VCaP (cell line): ENCODE data around the gene FAM118B.

Experiments used
- H3K27ac ChIP-seq: fragments of 450-650 bp; 2 replicates; pipeline ENCODE4 v1.5.1; 2017
- TF ChIP-seq, protein P1 (sequence below): fragments of 450-650 bp; conservative IDR thresholded peaks from 2 replicates; pipeline ENCODE4 v1.5.1; 2017; ENCODE audit warnings: mild to moderate bottlenecking, moderate library complexity

FAM118B gene

DNA sequence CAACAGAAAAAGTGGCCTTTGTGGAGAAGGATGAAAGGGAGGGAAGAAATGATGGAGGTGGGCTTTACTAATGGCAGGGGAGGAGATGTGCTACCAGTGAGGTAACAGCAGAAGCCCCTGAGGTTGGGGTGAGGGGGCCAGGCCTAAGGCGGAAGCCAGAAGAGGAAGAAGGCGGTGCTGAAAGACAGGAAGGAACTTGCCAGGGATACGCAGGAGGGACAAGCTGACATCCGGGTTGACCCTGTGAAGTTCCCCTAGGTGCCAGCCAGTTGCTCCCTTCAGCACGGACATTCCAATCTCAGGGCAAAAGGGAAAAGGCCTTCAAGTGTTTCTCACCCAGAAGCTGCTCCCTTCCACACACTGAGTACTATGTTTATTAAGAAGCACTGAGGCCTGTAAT lies 69.0 kb downstream of the FAM118B start:
- no peak overlapping the region for H3K27ac ChIP-seq
- TF ChIP-seq, protein P1, sequence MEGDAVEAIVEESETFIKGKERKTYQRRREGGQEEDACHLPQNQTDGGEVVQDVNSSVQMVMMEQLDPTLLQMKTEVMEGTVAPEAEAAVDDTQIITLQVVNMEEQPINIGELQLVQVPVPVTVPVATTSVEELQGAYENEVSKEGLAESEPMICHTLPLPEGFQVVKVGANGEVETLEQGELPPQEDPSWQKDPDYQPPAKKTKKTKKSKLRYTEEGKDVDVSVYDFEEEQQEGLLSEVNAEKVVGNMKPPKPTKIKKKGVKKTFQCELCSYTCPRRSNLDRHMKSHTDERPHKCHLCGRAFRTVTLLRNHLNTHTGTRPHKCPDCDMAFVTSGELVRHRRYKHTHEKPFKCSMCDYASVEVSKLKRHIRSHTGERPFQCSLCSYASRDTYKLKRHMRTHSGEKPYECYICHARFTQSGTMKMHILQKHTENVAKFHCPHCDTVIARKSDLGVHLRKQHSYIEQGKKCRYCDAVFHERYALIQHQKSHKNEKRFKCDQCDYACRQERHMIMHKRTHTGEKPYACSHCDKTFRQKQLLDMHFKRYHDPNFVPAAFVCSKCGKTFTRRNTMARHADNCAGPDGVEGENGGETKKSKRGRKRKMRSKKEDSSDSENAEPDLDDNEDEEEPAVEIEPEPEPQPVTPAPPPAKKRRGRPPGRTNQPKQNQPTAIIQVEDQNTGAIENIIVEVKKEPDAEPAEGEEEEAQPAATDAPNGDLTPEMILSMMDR = no peak

DNA sequence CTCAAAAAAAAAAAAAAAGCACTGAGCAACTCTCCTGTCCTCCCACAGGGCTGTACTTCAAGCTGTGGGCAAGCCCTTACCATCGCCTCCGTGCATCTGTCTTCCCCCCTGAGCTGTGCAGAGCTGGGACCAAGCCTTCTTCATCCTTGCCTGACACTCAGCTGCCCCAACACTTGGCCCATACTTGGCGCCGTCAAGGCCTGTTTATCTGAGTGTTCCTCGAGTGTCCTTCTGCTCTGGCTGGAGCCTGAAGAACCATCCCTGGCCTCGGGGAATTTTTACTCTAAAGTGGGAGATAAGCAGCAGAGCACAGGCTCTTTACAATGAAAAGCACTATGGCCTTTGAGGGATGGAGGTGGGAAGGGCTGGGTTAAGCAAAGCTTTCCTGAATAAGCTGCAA lies 69.7 kb downstream of the FAM118B start:
- H3K27ac ChIP-seq = peak overlapping the region; percentile 98
- TF ChIP-seq, protein P1 = no peak

DNA sequence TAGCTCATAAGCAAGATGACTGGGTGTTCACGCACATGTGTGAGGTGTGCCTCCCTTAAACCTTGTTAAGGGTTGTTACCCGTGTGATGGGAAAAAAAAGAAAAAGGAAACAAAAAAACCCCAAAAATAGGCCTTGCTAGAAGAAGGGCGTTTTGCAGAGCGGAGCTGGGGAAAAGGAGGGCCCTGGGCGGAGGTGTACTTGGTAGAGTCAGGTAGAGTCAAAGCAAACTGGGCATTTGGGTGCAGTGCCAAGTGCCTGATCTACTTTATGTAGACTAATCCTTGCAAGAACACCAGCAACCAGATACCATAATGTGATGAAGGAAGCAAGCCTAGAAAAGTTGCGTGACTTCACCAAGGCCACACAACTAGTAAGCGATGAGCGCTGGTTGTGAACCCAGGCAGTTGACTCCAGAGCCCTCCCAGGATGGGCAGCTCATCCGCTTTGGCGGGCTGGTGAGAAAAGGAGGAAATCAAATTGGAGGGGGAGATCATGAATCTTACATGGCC lies 70.1 kb downstream of the FAM118B start:
- TF ChIP-seq, protein P1 = no peak
- H3K27ac ChIP-seq = peak overlapping the region; percentile 98

DNA sequence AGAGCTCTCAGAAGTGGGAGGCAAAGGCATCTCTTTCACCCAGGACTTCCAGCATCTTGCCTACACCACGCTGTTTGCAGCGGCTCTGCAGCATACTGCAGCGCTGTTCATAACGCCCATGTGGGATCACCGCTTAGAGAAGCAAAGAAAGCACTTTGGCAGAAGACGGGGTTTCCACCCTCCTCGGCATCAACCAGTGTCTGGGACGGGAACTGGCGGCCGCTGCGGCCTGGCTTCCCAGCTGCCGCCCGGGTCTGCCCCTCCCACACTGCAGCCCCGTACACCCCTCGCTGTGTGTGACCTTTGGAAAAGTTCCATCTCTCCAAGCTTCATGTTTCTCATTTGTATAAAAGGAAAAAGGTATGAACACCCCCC lies 70.8 kb downstream of the FAM118B start:
- TF ChIP-seq, protein P1 = no peak
- peak overlapping the region; percentile 98 for H3K27ac ChIP-seq

DNA sequence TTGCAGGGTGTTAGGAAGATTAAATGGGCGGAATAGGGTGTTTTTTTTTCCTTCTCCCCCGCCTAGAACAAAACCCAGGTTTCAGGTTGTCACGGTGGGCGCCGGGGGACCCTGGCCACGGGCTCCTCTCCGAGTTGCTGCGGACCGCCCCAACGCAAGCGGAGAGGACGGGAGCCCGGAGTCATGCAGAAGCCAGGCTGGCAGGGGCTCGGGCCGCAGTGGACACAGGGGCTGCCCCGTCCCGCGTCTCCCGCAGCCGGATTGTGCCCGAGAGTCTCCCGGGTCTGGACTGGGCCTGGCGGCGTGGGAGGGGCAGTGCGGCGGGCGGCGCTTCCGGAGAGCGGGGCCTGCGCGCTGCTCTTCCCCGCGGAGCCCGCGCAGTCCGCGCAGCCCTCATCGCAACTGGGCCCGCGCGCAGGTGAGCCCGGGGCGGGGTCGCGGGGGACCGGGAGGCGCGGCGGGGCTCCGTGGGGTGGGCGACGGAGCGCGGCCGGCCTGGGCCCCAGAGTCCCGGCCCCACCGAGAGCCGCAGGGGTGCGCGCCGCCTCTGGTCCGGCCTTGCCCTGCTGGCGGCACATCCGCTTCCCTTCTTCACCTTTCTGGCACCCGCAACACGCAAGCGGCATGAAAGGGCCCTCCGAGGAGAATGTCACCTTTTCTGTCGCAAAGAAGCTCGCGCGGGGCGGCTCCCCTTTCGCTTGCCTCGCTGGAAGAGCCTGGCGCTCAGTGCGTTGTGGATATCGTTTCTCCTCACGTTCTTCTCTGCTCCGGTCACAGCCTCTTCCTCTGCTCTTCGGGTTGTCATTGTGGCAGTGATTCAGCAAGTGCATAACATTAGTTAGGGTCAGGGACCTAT lies 71.4 kb downstream of the FAM118B start, which contains the start of gene TIRAP:
TSS of gene TIRAP (plus strand) at position 358 of the 856 bp plus-strand sequence. CDS start 7,802 bp downstream, outside the sequence.
- TF ChIP-seq, protein P1 = no peak
- peak within 1 kb of the TSS; percentile 98 for H3K27ac ChIP-seq

DNA sequence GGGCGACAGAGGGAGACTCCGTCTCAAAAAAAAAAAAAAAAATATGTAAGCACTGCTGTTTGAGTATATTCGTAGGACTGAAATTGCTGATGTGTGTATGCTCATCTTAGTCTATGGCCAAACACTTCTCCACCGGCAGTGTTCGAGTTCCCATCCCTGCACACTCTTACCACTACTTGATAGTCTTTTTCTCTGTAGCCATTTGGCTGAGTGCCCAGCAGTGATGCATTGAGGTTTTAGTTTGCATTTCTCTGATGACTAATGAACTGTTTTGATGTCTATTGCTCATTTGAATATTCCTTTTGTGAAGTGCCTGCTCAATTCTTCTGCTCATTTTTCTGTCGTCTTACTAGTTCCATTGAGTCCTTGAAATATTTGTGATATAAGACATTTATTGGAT lies 73.2 kb downstream of the FAM118B start:
- TF ChIP-seq, protein P1 = no peak

DNA sequence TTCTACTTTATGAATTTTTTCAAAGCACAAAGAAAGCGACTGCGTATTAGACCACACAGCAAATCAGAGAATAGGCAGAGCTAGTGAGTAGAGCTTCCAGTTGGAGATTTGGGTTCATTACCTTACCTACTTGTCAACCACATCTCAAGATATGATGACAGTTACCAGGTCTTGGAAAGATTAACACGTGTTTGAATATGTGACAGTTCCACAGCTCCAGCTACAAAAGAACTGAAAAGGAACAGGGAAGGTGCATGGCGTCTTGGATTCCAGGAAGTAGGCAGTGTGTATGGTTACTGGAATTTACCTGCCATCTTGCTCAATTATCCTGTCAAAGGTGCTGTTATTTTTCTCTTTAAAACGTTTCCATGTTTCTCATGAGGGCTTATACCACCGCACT lies 76.7 kb downstream of the FAM118B start:
- TF ChIP-seq, protein P1 = no peak
- no peak overlapping the region for H3K27ac ChIP-seq

More for the DNA sequence above, 73.2 kb downstream of the FAM118B start:
- no peak overlapping the region for H3K27ac ChIP-seq
